HG03060 (cell line): ENCODE data around the gene C10orf88.
"Not testable (repeated sequence)": the region's sequence is repeated elsewhere in the genome, so short reads cannot be mapped to it uniquely, and the experiment has no call there.

Source experiments
- ATAC-seq: cut with Tn5 transposase; IDR thresholded peaks from one replicate; pipeline ENCODE4 v1.9.1; 2021; ENCODE audit warnings: low read depth, moderate number of reproducible peaks; ENCODE audit not compliant: unreplicated experiment

C10orf88 gene

GRCh38 chr10:122968698-122969097 is 14.7 kb upstream of the C10orf88 start:
- ATAC-seq: no peak

GRCh38 chr10:122966879-122967278 is 12.9 kb upstream of the C10orf88 start:
- no peak for ATAC-seq

GRCh38 chr10:122962405-122962804 is 8.4 kb upstream of the C10orf88 start:
- ATAC-seq: no peak

- no peak for ATAC-seq
Observed at GRCh38 chr10:122957474-122957873, 3.4 kb upstream of the C10orf88 start.

GRCh38 chr10:122955892-122956291 is 1.9 kb upstream of the C10orf88 start:
- ATAC-seq: no peak

- no peak for ATAC-seq
Observed at GRCh38 chr10:122954731-122955050, 664 bp upstream of the C10orf88 start.

GRCh38 chr10:122949296-122949695 is 4.7 kb downstream of the C10orf88 start:
- no peak for ATAC-seq

- no peak for ATAC-seq
Observed at GRCh38 chr10:122939856-122940543, 14.0 kb downstream of the C10orf88 start.

- ATAC-seq: no peak
Observed at GRCh38 chr10:122939133-122939855, 14.7 kb downstream of the C10orf88 start.

- no peak for ATAC-seq
Observed at GRCh38 chr10:122931088-122931906, 22.7 kb downstream of the C10orf88 start.

GRCh38 chr10:122930140-122930539 is 23.9 kb downstream of the C10orf88 start:
- no peak for ATAC-seq

GRCh38 chr10:122915700-122916099 is 38.3 kb downstream of the C10orf88 start:
- ATAC-seq: no peak

- no peak for ATAC-seq
Observed at GRCh38 chr10:122911889-122912484, 42.0 kb downstream of the C10orf88 start.

- no peak for ATAC-seq
Observed at GRCh38 chr10:122910310-122910709, 43.7 kb downstream of the C10orf88 start, which contains the start of gene FAM24A. Gene FAM24A (plus strand): TSS chr10:122910610. CDS start chr10:122911635, 1,025 bp downstream.

GRCh38 chr10:122903861-122904260 is 50.2 kb downstream of the C10orf88 start:
- not testable (repeated sequence) for ATAC-seq

GRCh38 chr10:122894261-122894944 is 59.6 kb downstream of the C10orf88 start:
- no peak for ATAC-seq

- no peak for ATAC-seq
Observed at GRCh38 chr10:122884166-122884565, 69.9 kb downstream of the C10orf88 start.

- ATAC-seq: no peak
Observed at GRCh38 chr10:122882766-122883165, 71.3 kb downstream of the C10orf88 start.
